ENCODE measurements around the gene PGM3.

The PGM3 gene

DNA sequence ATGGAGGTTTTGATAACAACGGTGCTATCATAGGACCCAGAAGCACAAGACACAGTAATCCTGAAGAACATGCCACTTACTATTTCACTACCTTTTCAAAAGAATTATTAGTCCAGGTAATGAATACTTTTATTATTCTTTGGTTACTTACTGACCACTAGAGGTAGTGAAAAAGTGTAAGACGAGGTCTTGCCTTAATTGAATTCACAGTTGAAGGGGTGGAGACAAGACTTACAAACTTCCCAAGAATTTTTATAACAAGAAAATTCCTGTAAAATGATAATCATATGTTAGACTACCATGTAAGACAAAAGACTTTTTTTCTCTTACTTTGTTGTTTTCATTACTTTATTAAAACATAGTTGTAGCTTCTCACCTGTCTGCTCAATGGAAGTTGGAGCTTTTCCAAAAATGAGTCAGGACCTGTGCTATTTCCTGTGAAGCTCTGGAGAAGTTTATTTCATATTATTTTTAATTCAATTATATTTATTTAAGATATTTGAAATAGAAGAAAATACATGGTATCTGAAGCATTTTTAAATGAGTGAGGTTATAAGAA, 73.2 kb downstream of the PGM3 start:
- DNase-seq (ENCODE audit: low spot score): no peak

DNA sequence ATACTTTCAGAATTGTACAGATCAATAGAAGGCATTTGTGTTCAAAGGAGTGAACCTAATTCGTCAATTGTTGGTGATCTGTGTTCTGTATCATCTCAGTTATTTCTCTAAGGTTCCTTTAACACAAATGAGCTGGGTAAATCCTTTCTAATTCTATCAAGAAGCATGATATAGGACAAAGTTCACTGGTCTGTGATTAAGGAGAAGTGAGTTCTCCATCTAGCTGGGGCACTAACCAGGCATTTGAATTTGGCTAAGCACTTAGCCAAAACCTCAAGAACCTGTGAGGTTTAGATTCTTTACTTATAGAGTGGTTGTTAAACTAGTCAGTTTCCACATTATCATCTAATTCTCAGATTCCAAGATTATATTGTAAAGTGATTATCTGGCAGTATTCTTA, 75.3 kb downstream of the PGM3 start:
- no peak for DNase-seq (ENCODE audit: low spot score)
